ENCODE results near the gene RCOR2.

Gene RCOR2

DNA sequence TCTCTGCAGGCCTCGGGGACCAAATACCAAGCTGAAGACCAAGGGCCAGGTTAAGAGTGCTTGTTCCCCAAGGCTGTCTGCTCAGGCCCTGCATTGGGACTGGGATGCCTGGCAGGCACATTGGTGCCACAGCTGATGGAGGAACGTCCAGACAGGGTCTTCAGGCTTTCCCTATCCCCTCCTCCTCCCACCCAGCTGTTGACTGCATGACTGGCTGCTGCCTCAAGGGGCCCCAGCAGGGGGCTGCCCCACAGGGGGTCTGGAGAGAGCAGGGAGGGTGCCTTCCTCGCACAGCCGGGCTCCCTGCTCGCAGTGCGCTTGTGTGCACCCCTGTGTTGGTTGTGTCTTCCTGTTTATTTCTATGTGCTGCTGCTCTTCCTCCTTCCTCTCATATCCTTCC is 9.9 kb downstream of the RCOR2 start:
- DNase-seq, result no peak

DNA sequence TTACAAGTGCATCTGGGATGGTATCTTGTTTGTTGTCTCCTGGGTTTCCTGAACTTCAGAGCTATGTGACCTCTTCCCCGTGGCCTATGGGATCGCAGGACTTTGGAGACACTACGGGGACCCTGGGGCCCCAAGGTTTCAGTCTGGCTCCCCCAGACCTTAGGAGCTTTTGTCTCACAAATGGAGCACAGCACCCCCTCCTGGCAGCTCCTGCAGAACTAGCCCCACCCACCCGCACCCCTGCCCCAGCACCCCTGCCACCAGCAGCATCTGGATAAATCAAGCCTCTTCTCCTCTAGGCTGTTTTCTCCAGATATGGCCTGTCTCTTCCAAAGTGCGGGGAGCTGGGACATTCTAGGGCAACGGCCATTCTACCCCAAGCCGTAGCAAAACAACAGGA is 10.4 kb downstream of the RCOR2 start:
- no peak for DNase-seq

DNA sequence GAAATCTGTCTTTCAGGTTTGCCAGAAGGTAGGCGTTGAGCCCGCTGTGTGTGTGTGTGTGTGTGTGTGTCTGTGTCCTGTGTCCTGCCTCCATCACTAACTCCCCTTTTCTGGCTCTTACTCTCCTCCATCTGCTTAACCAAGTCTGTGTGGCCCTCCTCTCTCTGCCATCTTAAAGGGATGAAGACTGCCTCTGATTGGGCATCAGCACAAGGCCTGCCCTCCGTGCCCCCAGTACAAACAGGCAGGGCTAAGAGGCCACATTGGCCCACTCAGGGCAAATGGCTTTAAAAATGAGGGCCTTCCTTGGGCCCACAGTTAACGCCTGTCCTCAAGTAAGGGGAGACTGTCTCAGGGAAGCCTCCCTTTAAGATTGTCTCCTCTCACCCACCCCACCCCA is 10.9 kb downstream of the RCOR2 start:
- no peak for DNase-seq

DNA sequence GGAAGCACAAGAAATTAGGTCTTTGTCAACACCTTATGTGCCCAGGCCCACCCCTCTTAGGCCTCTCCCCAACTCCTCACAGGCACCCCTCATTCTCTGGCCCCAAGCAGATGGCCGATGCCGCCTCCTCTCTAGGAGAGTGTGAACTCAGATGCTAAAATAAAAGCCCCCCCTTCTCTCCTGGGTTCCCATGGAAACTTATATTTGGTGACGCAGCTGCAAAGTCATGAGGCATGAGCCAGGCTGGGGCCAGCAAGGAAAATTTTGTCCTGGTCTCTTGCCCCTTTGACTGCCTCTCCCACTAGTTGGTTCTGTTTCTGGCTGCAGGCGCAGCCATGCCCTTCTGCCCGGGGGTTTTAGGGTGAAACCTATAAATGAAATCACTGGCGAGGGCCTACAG is 11.8 kb downstream of the RCOR2 start:
- DNase-seq, result no peak

DNA sequence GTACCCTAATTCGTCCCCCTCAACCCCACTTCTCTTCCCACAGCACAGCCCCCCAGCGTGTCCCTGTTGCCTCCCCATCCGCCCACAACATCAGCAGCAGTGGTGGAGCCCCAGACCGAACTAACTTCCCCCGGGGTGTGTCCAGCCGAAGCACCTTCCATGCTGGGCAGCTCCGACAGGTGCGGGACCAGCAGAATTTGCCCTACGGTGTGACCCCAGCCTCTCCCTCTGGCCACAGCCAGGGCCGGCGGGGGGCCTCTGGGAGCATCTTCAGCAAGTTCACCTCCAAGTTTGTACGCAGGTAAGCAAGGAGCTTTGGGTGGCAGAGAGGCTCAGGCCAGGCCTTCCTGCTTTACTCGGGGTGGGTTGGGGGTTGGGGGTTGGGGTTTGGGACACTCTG is 12.2 kb downstream of the RCOR2 start:
- DNase-seq, result no peak

DNA sequence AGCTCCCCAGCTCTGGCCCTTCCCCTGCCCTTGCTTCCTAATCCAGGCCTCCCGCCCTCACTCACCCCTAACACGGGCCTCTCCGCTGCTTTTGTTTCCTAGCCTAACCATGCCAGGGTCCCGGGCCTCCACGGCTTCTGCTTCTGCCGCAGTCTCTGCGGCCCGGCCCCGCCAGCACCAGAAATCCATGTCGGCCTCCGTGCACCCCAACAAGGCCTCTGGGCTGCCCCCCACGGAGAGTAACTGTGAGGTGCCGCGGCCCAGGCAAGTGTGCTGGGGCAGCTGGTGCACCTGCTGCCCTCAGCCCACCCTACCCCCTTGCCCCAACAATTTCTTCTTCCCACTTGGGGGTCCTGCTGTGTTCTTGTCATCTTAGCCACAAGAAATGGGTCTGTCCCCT is 13.1 kb downstream of the RCOR2 start:
- no peak for DNase-seq

DNA sequence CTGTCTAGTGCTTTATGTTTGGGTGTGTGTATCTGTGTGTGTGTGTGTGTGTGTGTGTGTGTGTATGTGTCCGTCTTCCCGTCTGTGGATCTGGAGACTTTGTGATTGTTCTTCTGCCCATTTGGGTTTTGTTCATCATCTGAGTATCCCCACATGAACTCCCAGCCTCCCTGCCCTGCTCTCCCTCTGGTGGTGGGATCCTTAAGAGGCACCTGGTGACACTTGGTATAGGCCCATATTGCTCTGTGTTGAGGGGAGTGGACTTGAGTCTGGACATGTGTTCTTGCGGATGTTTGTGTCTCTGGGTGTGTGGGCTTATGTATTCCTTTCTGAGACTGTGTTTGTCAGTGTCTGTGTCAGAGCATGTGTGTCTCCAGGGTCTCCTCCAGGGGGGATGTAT is 15.3 kb downstream of the RCOR2 start:
- DNase-seq, result no peak

DNA sequence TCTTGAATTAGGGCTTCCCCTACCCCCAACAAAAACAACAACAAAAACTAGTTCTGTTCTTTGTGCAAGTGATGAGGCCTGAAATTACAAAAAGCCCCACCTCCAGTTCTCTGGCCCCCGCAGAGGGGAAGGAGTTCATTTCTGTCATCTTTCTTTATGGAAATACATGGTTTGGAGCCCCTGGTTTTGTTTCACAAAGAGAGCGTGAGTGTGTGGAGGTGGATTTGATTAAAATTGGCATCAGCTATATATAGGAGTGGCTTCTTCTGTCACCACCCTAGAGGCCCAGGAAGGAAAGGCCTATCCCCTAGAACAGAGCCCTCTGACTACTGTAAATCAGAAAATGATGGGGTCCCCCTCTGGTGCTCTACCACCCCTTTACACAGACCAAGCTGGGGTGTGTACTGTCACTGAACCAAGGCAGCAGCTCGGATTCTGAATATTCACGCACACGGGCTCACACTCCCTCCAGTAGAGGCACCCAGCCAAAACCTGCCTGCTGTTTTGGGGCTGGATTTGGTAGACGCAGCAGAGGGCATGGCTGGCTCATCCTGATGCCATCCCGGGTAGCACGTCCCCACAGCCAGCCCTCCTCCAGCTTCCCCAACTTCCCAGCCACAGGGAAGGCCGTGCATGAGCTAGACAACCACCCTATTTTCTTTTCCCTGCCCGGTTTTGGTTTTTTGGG is 19.4 kb downstream of the RCOR2 start:
- no peak for DNase-seq

DNA sequence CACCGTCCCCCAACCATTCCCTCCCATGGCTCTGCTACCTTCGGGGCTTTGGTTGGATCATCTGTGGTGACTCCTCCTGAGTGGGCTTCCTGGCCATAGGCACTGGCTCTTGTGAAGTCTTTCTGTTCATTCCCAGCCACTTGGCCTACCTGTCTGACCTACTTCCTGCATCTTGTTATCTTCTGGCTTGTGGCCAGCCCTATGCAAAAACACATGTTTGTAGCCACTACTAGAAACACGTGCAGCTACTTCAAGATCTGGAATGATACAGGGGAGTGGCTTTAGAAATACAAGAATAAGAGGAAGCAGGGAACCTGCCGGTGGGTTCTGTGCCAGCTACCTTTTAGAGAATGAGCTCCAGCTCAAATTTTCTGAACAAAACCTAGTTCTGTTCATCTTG is 20.9 kb downstream of the RCOR2 start:
- no peak for DNase-seq

DNA sequence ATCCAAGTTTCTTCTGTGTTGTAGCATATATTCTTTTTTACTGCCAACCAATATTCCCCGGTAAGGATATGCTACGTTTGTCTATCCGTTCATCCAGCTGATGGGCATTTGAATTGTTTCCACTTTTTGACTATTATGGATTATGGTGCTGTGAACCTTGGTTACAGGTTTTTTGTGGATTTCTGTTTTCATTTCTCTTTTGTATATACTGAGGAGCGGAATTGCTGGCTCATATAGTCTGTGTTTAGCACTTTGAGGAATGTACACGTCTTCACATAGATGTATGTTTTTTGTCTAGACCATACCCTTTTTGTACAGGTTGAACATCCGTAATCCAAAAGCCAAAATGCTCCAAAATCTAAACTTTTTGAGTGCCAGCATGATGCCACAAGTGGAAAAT is 23.6 kb downstream of the RCOR2 start:
- no peak for DNase-seq

DNA sequence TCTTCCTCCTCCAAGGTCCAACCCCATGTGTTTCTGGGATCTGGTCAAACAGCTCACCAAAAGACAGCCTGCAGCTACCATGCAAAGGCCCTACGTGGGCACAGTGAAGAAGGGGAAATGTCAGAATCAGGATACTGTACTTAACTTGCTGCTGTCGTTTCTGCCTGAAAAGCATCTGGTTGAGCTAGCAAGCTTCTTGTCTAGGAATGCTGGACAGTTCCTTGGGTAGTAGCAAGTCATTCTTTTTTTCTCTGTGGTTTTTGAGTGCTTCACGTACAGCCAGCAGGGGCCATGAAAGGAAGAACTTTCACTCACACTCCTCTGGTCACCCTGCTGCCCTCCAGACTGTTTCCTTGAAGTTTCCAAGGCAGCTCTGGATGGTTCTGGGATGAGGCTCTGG is 24.7 kb downstream of the RCOR2 start:
- no peak for DNase-seq

DNA sequence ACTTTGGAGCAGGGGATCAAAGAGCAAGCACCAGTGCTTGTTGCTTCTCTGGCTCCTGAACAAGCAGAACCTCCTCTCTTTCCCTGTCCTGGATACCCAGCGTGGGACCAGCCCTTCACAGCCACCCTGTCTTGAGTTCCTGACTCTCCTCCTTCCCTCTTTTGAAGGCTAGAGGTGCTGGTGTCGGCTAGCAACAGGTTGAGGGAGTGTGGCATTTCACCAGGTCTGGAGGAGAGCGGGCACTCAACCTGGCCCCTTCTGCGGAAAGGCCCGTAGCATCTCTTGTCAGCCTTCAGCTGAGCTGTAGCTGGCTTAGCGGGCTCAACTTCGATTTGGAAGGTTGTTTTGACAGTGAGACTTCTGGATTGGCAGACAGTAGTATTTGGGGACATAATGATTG is 26.6 kb downstream of the RCOR2 start:
- no peak for DNase-seq

DNA sequence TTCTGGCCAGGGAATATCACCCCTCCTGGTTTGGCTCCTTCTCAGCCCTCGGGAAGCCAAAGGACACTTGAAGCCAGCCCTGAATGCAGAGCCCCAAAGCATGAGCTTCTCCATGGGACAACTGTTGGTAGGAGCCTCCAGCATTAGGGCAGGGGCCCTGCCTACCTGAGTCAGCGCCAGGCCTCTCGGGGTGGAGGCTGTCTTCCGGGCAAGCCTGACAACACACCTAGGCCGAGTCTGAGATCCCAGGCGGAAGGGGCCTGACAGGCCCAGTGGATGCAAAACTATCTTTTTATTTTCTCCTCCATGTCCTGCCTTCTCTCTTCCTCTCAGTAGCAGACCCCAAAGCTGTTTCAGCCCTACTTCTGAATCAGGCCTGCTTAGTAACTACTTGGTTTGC is 27.6 kb downstream of the RCOR2 start:
- DNase-seq, result no peak

DNA sequence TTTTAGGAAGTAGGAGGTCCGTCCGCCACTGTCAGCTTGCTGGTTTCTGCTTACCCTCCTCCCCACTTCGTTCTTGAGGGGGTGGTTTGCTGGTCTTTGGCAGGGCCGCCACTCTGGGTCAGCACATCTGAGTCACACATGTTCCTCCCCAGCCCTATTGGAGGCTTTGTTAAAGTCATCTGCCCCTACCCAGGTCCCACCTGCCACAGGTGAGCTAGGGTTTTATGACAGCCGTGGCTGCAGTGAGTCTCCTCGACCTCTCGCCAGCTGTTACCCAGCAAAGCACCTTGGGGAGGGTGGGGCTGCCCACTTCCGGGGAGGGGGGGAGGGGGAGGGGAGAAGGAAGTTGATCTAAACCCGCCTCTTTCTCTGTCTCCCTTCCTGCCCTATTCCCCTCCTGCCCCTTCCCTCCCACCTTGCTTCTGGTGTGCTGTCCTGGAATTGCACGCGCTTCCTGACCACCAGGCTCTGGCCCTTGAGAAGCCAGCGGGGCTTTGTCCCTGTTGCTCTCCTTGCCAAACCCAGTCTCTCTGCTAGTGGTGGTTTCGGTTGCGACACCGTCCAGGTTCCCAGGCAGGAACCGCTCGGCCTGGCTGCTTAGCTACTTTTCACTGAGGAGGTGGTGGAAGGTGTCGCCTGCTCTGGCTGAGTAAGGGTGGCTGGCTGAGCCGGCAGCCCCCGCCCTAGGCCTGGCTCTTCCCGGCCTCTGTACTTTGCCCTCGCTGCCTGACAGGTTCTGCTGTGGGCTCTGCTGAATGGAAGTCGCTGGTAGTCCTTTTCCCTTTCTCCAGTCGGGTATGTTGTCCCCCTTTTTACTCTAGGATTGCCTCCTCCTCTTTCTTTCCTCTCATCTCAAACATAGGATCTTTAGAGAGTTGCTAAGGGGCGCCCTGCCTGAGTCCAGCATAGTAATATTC is 28.5 kb downstream of the RCOR2 start:
- peak; percentile 51 for DNase-seq

DNA sequence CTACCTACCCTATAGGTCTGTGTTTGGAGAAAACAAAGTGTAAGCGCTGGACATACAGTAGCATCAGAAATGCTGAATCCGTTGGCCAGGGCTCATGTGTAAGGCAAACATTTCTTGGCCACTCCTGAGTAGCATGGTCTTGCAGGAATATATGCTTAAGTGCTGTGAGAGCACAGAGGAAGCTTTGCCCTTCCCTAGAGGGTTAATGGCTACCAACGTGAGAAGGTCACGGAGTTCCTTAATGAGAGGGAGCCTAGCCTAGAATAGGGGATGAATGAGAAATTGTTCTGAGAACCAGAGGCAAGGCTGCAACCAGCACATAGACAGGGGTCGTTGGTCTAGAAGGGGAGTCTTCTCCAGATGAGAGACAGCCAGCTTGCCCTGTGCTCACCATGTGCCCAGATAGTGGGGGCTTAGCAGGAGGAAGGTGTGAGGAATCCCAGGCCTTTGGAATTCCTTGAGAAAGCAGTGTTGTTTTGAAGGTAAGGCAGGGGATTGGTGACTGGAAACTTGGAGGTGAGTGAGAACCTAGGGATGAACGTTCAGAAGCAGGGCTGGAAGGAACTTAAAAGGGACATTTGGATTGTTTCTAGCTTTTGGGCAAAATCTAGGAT is 29.5 kb downstream of the RCOR2 start:
- DNase-seq, result no peak

DNA sequence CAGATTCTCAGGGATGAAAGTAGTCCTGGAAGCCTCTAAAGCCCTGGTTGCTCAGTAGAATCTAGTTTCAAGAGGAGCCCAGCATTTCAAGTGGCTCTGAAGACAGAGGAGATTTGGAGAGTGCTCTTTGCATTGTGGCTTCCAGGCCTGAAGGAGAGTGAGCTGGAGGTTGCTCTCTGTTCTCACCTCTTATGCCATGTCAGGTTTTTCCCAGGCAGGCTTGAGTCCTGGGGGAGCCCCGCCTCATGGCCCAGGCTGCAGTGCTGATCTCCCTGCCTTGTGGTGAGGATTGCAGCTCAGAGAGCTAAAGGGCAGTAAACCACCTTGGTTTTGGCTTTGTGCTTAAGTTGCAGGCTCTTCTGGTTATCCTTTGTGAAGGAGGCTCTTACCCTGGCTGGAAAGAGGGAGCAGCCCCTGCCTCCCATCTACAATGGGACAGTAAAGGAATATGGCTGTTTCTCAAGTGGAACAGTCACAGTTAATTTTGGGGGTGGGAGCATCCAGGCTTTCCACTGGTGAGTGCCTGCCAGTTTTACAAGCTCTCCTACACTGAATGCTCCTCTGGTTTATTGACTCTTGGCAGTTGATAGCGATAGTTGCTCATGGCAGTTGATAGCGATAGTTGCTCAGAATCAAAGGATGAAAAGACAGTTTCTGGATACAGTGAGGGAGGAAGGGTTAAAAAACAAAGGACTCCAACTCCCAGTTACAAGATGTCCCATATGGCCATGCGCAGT is 32.6 kb downstream of the RCOR2 start:
- DNase-seq, result no peak

DNA sequence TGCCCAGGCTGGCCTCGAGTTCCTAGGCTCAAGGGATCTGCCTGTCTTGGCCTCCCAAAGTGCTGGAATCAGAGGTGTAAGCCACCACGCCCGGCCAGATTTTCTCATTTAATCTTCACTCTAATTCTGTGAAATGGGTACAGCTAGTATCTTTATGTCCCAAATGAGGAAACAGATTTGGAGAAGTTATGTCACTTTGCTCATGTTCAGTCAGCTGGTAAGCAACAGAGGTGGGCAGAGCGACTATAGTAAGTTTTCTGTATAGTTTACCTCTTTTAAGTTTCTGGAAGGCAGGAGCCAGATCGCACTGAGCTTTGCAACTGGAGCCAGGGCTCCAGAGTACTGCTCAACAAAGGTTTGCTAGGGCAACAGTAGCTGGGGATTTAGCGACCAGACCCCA is 33.2 kb downstream of the RCOR2 start:
- DNase-seq, result no peak

DNA sequence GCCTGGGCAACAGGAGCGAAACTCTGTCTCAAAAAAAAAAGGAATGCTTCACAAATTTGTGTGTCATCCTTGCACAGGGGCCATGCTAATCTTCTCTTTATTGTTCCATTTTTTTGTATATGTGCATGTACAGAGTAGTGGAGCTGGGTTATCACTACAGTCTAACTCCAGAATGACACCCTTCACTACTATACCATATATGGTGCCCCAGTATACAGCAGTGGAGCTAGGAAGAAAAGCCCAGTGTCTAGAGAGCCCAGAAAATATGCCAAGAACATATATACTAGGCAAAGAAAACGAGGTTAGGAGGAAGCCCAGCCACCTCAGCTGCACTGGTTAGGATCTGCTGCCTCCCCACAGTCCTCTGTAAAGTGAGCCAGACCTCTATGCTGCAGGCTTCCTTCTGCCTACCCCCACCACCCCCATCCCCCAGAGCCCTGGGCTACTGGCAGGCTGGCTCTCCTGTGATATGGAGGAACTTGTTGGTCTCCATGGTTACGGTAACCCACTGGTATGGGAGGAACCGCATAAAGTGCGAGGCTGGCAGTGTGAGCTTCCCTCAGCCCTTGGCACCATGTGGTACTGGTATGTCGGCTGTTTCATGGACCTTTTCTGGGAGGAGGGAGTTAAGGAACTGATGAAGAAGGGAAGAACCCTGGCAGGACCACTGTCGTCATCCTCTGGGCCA is 34.3 kb downstream of the RCOR2 start:
- no peak for DNase-seq

DNA sequence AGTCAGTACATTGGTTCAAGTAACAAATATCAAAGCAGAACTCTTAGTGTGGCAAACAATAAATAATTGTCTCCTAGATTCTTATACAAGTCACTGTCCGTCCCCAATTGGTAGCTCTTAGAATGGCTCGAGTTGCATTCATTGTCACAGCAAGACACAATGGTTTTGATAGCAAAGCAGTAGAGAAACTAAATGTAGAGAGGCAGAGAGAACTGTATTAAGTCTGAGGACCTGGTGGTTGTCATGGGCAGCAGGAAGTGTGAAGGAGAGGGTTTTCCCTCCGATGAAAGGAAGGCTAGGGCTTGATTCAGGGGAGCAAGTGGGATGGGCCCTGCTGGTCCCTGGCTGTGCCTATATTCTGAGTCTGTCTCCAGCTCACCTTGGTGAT is 36.6 kb downstream of the RCOR2 start:
- DNase-seq, result no peak

DNA sequence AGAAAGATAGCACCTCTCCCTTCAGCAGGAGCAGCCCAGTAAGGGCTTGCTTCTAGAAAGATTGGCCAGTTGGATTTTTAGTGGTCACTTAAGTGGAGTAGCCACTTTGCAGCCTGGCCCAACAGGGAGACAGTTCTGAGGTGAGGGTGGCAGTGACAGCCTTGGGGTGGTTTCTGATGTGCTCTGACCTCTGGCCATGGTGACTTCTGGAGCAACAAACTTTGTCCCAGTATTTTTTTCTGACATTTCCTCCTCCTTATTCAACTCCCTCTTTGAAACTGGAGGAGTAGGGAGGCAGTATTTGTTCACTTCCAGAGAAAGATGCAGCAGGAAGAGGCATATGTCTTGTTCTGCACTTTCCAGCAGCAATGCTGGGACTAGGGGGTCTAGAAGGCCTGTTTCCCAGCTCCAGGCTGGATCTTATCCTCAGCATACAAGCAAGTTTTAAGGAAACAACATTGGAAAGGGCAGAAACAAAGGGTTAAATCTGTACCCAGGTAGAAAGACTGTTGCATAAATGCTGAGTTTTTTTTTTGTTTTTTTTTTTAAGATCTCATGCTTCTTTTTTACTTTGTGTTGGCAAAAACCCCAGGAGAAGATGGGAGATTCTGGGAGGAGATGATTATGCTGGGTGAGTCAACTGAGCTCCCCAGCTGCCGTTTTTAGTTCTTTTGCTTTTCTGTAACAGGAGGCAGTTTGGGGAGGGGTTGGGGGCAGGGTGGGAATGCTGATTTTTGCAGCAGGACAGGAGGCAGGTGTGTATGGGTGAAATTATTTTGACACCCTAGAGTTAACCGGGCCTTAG is 37.2 kb downstream of the RCOR2 start:
- DNase-seq, result no peak

DNA sequence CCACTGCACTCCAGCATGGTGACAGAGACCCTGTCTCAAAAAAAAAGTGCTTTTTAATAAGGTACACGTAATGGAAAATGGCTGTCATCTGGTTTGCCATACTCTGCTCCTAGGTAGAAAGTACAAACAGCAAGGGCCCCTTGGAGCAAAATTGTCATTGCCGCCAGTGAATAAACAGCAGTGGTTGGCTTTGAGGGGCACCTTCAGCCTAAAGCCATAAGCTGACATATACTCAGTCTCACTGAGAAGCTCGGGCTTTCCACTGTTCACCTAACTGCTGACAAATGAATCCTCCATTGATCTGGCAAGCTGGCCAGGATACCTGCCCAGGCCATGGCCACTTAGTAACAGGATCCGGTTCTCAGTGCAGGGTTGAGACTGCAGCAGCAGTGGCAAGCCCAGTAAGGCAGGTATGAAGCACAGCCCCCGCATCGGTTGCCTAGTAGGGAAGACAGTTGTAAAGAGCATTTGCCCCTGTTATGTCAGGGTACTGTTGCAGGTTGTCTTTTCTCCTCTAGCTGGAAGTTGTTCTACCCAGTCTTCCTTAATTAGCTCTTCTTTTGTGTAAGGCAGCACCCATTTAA is 39.2 kb downstream of the RCOR2 start:
- no peak for DNase-seq

DNA sequence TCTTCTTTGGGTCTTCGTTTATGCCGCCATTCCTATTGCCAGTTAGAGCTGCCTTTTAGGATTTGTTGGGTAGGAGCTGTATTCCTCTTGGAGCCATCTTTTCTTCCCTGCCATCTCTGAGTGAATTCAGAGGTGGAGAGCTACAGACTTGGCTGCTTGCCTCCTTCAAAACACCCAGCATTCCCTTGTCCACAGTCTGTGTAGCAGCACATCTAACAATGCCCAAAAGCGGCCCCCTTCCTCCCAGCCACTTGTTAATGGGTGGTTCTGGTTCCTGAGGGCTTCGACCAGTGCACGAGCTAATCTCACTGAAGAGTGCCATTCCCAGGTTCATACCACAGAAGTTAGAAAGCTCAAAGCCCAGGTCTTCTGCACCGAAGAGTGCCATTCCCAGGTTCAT is 40.3 kb downstream of the RCOR2 start:
- no peak for DNase-seq

Measured in COR-L47 (cell line).